HG02938 (cell line): ENCODE measurements around the gene NFIA.
"Not testable (repeated sequence)": the region's sequence is repeated elsewhere in the genome, so short reads cannot be mapped to it uniquely, and the experiment has no call there.

Experiments
- ATAC-seq: cut with Tn5 transposase; IDR thresholded peaks from one replicate; pipeline ENCODE4 v1.9.1; 2021; ENCODE audit warnings: mild to moderate bottlenecking, moderate library complexity; ENCODE audit not compliant: unreplicated experiment

The NFIA gene

GRCh38 chr1:61265665-61266064 is 183.3 kb downstream of the NFIA start:
- no peak for ATAC-seq

- no peak for ATAC-seq
Measured at GRCh38 chr1:61266738-61267137, 184.4 kb downstream of the NFIA start.

GRCh38 chr1:61268546-61269240 is 186.3 kb downstream of the NFIA start:
- ATAC-seq: no peak

- ATAC-seq: no peak
Measured at GRCh38 chr1:61269602-61270001, 187.2 kb downstream of the NFIA start.

- no peak for ATAC-seq
Measured at GRCh38 chr1:61270107-61270506, 187.7 kb downstream of the NFIA start.

- ATAC-seq: no peak
Measured at GRCh38 chr1:61270761-61271411, 188.5 kb downstream of the NFIA start.

- ATAC-seq: no peak
Measured at GRCh38 chr1:61271412-61271789, 189.0 kb downstream of the NFIA start.

GRCh38 chr1:61273167-61273705 is 190.9 kb downstream of the NFIA start:
- ATAC-seq: no peak

- no peak for ATAC-seq
Measured at GRCh38 chr1:61273861-61274260, 191.5 kb downstream of the NFIA start.

GRCh38 chr1:61274939-61275338 is 192.6 kb downstream of the NFIA start:
- no peak for ATAC-seq

- no peak for ATAC-seq
Measured at GRCh38 chr1:61276246-61276645, 193.9 kb downstream of the NFIA start.

- ATAC-seq: no peak
Measured at GRCh38 chr1:61277121-61277690, 194.8 kb downstream of the NFIA start.

GRCh38 chr1:61278503-61278902 is 196.1 kb downstream of the NFIA start:
- not testable (repeated sequence) for ATAC-seq

GRCh38 chr1:61278966-61279365 is 196.6 kb downstream of the NFIA start:
- ATAC-seq: no peak

- no peak for ATAC-seq
Measured at GRCh38 chr1:61279570-61279969, 197.2 kb downstream of the NFIA start.

- no peak for ATAC-seq
Measured at GRCh38 chr1:61280452-61280851, 198.1 kb downstream of the NFIA start.

- no peak for ATAC-seq
Measured at GRCh38 chr1:61282387-61282786, 200.0 kb downstream of the NFIA start.

GRCh38 chr1:61284248-61284854 is 202.0 kb downstream of the NFIA start:
- no peak for ATAC-seq

- no peak for ATAC-seq
Measured at GRCh38 chr1:61284936-61285335, 202.6 kb downstream of the NFIA start.

- ATAC-seq: no peak
Measured at GRCh38 chr1:61285371-61285885, 203.1 kb downstream of the NFIA start.

- no peak for ATAC-seq
Measured at GRCh38 chr1:61287014-61287413, 204.7 kb downstream of the NFIA start.
